NCI-H2171 (cell line): Measurements from ENCODE around the gene CTSV.
"Not testable (repeated sequence)": the region's sequence is repeated elsewhere in the genome, so short reads cannot be mapped to it uniquely, and the experiment has no call there.

ENCODE experiments used
- DNase-seq: peaks from one replicate; lab custom pipeline; 2025; lab: John Stamatoyannopoulos, UW

CTSV gene

DNA sequence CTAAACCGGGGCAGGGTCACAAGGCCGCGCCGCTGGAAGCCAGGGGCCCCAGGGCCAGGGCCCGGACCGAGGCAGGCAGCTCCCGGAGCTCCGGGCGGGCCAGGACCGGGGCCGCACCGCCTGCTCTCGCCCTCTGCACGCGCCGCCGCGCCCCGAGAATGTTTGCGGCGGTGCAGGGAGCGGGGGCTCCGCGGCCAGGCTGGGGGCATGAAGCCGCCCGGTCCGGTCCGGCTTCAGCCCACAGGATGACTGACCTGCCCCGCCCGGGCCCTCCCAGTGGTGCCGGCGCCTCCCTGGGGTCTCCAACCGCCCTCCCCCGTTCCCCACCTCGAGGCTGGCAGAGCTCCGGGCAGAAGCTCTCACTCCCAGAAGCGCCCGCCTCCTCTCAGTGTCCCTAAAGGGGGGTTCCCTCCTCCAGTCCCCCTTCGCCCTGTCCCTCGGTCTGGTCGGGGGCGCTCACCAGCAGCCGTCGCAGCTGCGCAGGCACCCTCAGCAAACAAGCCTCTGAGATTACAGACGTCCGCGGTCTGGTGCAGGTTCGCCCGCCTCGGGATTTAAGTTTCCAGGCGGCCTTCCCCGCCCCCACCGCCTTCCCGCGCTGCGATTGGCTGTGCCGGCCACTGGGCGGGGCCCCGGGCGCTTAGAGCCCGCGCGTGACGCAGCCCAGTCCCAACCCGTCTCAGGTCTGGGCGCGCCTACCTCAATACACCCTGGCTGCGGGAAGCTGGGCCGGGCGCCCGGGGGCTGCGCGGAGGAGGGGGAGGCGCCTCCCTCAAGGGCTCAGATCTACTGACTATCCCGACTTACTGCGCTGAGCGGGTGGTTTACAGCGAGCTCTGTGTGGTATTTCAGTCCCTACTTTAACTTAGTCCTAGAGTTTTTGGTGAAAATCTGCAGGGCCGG lies at the start of gene CTSV:
TSS of gene CTSV (minus strand) at position 532 of the 903 bp plus-strand sequence. CDS start 1,099 bp downstream, outside the sequence.
- DNase-seq, result peak; percentile 93

DNA sequence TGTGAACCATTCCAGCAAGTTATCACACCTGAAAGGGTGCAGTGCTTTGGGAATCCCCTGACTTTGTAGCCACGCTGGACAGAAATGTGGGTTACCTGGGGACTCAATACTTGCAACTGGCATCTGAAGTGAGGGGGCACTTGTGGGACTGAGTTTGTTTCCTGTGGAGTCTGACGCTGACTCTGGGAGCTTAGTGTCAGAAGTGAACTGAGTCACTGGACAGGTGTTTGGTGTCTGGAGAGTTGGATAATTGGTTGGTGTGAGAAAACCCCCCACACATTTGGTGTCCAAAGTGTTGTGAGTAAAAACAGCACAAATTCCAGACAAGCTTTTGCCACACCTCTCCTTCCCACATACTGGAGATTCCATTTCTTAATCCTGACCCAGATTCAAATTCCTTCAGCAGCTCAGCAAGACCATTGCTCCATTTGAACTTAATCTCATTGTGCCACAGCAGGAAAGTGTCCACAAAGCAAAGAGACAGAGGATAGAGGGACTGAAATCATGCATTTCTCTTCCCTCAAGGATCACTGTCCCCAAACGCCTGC lies 48.8 kb upstream of the CTSV start:
- not testable (repeated sequence) for DNase-seq

DNA sequence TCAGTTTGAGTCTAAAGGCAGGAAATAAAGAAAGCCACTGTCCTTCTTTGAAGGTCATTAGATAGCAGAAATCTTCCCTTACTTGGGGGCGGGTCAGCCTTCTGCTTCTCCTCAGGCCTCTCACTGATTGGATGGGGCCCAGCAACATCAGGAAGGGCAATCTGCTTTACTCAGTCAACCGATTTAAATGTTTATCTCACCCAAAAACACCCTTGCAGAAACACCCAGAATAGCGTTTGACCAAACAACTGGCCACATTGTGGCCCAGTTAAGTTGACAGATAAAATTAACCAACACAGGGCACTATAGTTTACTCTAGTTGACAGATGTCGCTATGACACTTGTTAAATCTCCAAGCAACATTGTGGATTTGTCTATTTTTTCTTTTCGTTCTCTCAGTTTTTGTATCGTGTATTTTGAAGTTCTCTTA lies 45.6 kb upstream of the CTSV start:
- DNase-seq, result not testable (repeated sequence)

DNA sequence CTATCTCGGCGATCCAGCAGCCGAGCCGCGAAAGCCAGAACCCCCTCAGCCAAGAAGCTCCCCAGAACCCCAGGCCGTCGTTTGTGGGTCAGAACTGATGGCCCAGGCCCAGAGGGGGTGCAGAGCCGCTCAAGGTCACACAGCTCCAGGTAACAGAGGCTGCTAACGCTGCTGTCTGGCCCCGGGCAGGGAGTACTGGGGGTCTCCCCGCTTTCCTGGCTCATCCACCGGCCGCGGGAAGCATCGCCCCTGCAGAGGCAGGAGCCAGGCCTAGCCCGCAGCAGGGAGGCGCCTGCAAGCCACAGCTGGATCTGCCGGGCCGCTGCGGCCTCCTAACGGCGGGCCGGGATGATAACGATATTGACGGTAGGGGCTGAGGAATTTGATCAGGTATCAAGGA lies 39.4 kb upstream of the CTSV start:
- no peak for DNase-seq

DNA sequence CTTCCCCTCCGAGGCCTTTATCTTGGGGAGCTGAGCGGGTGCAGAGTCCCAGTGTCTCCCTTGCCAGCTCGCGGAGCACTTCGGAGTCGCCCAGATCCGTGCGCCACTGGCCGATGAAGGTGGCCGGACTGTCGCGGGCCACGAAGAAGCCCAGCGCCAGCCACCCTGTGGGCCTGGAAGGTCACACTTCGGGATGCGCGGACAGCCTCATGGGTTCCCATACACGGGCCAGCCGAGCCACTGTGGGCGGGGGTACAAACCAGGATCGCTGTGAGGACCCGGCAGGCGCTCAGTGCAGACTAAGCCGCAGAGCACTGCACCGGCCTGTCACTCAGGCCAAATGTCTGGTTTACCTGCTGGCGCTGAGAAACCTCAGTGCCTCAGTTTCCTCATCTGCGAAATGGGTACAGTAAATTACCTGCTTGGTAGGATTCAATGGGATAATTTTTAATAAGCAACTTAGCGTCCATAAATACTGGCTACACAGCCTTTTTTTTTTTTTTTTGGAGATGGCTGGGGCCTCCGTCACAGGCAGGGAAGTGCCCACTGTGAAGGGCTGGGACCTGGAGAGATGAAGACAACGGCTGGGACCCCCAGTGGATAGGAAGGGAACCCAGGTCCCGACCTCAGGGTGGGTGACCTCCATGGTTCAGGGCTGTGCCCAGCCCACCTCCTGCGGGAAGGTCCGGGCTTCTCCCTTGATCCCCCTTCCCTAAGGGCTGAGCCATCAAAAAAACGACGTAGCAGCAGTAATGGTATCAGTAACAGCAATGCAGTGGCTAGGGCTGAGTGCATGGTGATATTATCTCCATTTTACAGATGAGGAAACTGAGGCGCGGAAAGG lies 38.7 kb upstream of the CTSV start:
- DNase-seq, result no peak

DNA sequence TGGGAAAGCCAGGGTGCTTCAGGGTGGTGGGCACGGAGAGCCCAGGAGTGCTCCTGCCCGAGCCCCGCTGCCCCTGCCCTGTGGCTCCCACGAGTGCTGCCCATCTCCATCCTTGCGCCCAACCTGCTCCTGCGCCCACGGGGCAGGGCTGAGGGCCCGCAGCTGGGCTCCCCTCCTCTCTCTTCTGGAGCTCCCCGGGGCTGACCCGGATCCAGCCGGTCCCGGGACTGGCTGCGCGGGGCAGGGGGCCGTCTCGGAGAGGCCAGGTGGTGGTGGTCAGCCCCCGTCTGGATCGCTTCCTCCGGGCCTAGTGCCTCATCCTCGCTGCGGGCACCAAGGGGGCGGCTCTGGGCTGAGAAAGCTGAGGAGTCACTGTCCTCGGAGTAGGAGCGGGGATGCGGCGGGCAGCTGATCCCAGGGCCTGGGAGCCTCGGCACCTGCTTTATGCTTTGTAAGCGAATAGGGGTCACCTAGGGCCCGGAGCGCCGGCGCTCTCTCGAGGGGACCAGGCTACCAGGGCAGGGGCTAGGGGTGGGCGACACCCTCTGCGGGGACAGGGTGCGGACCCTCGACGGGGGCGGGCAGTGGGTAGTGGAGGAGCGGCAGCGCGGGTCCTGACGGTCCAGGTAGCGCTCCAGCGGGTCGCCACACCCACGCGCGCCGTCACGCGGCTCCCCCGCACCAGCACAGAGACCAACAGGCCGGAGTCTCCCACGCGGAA lies 37.9 kb upstream of the CTSV start:
- DNase-seq, result not testable (repeated sequence)

DNA sequence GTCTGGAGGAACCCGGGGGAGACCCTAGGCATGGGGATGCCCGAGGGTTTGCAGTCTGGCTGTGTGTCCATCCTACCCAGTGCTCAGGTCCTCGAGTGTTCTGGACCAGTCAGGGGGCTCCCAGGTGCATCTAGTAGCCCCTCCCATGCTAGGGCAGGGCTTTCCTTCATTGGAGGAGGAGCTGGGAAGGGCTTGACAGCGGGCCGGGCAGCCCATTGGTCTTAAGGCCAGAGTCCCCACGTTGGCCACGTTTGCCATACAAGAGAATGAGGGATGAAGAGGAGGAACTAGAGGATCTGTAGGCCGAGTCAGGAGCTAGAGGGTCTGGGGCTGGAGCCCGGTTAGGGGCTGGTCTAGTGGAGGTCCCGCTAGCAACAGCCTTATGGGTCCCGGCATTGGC lies 37.3 kb upstream of the CTSV start:
- DNase-seq, result no peak

DNA sequence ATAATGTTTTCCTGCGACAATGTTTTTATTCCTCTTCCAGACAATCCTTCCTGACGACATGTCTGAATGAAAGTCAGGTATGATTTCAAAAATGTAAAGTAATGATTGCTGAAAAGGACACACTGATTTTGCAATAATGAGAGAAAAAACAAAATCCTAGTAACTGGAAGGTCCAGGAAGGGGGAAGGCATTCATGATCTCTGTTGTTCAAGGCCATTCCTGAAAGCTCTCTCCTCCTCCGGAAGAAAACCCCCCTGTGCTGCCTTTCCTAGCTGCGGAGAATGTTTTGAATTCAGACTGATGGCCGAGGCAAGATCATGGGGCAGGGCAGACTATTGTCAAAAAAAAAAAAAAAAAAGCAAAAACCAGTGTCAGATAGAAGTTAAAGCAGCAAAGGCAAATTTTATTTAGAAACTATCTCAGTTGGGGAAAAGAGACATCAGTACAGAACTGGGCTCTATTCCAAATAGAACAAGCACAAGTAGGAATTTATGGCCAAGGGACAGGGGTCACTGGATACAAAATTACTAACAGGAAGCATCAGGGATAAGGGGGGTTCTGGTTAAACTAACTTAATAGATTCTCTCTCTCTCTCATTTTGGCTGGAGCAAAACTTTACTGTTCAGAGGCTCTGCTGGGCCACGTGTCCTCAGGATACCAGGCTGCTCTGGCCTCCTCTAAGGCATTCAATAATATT lies 36.5 kb upstream of the CTSV start:
- DNase-seq, result no peak

DNA sequence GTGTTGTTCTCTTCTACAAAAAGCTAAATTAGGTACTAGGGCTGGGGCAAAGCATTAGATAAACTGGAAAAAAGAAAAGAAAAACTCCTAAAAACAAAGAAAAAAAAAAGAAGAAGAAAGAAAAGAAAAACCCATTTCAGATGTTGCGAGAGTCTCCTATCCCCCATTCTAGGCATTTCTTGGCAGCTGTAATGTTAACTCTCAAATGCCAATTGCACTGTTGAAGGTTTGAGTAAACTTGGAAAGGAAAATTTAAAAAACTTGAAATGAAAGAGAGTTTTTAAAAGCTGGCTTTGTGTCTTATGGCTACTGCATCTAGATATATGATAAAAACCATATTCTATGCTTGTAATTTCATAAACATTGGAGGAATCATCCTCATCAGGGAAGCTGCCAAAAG lies 34.6 kb upstream of the CTSV start:
- no peak for DNase-seq

DNA sequence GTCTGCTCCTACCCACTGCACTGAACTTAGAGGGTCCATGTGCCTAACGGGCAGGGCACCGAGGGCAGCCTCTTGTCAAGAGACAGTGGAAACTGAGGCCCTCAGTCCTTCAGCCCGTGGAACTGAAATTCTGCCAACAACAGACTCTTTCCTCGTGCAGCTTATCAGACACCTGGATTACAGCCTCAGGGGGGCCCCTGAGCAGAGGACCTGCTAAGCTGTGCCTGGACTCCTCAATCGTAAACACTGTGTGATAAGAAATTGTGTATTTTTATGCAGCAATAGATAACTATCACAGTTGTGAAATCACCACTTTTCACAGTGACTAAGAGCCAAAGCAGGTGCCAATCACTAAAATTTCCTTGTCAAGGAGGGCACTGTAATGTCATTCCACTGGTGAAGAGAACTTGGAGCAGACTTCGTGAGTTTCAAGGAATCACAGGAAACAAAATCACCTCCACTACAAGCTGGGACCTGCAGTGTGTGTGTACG lies 33.4 kb upstream of the CTSV start:
- DNase-seq, result no peak

DNA sequence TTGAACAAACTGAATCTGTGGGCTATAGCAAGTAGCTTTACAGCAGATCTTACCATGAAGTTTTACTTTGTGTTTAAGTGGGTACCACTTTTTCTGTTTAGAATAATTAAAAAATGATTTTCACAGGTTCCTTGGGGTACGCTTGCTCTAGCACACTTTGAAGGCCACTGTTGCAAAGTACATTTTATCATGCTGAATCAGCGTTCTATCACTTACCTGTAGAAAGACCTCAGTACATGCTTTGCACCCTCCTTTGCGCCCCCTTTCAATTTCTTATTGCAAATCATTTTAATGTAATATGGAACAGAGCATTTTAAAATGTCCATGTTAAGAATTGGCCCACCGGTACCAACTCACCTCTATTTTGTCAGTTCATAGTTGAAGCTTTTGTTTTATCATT lies 31.4 kb upstream of the CTSV start:
- not testable (repeated sequence) for DNase-seq

DNA sequence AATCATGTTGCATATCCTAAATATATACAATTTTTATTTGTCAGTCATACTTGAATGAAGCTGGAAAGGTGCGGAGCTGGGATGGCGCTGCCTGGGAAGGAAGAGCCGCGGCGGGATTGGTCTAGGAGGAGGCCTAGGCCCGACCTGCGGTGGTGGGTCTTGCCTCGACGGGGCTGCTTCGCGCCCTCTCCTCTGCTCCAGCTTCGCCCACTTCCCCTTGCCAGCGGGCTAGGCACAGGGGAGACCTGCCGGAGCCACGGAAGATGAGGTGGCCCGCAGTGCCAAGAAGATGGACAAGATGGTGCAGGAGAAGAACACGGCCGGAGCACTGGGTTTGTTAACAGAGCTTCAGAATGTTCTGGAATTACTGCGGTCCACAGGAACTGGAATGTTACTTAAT lies 28.5 kb upstream of the CTSV start:
- DNase-seq, result no peak

DNA sequence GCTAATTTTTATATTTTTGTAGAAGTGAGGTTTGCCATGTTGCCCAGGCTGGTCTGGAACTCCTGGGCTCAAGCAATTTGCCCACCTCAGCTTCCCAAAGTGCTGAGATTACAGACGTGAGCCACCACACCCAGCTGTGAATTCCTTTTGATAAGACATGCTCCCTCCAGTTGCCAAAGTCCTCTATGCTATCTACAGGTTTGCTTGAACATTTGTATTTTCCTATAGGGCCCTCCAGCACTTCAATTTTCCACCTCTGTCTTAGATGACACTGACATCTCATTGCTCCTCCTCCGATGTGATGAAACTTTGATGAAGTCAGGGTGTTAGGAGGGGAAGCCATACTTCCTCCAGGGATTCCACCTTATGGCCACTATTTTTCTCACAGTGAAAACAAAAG lies 25.2 kb upstream of the CTSV start:
- DNase-seq, result no peak

DNA sequence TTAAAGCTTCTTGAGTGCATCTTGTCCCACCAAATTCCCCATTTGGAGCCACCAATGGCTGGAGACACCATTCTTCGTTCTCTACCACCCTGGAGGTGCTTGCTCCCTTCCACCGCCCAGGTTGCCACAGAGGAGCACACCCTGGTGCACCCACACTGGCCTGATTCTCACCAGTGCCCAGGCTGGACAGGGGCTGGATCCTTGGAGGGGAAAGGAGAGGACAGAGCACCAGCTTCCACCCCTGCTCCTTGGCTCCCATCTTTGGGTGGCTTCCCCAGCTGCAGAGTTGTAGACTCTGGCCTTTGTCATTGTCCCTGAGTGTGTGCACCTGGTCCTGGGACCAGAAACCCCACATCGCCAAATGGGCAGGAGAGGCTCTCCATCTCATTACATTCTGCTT lies 21.9 kb upstream of the CTSV start:
- no peak for DNase-seq

DNA sequence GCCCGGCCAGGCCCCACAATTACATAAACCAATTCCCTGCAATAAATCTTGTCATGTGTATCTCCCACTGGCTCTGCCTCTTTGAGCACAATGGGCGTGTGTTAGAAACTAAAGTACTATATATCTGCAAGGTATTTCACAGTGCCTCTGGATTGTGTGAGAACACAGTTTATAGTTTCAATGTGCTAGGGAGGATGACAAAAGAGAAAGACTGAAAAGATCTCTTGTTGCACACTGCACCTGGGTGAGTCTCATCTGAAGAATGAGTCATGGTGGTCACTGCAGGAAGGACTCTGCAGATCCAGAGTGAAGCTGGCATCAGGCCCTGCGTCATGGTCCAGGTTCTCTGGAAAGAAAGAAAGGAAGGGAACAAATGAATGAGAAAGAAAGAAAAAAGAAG lies 20.7 kb upstream of the CTSV start:
- DNase-seq, result no peak

DNA sequence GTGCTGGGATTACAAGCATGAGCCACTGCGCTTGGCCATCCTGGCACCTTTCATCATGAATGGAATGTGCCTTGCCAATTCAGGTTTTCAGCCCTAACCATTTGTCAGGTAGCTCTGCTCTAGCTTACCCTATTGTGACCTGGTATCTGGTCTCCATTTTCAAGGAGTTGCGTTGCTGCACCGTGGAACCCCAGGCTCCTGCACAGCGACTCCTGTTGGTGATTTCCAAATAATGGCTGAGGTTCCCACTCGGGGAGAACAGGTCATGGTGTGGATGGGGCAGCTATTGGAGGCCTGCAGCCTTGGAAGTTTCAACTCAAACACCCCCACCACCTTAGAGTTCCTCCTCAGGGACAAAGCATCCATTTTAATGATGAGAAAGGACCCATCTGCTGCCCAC lies 18.7 kb upstream of the CTSV start:
- DNase-seq, result no peak

DNA sequence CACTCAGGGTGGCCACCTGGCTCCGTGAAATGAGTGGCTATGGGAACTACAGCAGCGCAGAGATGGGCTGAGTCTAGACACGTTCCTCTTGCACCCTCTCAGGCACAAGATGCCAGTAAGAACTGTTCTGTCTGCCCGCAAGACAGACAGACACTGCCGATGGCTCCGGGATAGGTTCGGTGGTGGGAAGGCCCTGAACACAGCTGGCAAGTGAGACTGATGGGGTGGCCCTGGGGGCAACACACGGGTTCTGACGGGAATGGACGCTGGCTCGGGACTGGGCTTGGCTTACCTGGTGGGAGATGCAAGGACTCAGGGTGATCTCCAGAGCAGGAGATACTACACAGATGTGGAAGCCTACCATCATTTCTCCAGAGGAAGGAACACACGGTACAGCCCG lies 16.9 kb upstream of the CTSV start:
- DNase-seq, result not testable (repeated sequence)

DNA sequence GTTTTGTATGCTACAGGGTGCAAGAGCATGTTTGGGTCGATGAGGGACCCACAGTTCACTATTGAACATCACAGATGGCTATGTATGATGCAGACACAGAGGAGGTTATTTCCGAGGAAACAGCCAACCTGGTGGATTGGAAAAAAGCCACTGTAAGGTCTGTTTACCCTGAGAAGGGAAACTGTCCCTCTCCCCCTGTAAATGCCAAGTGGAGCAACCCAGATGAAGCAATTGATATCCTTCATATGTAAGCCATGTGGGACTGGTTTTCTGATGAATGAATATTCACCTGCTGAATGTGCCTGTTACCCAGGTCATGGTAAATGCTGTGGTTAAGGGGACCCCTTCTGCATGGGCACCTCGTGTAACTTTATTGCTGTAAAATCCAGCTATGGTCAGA lies 14.8 kb upstream of the CTSV start:
- DNase-seq, result no peak

DNA sequence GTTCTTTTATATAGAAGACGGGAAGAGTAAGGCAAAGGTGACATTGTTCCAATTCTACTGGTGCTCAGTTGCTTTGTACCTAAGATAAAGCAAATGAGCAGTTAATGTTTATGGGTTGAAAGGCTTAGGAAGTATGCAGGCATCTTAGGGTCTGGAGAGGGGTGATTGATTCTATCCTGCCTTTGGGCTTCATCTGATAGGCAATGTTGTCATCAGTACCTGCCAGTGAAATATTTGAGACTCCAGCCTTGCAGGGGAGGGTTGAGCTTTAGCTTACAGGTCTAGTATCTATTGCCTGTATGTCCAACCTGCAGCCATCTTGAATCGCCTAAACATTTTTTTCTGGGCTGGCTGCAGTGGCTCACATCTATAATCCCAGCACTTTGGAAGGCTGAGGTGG lies 13.8 kb upstream of the CTSV start:
- no peak for DNase-seq

DNA sequence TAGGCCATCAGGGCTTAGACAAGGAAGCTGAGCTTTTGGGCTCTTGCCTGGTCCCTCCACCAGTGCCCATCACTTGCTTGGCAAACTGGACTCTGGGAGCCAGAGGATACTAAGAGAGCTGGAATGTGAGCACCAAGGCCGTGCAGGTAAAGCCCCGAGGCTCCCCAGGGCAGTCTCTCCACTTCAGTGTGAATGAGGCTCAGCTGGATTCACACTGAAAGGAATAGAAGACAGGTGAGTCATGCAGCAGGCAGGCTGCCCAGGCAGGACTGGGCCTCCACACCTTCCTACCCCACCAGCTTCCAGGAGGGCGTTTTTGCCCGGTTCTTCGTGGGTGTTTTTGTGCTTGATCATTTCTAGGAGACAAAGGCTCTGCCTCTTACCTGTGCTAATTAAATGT lies 7.3 kb upstream of the CTSV start:
- no peak for DNase-seq

DNA sequence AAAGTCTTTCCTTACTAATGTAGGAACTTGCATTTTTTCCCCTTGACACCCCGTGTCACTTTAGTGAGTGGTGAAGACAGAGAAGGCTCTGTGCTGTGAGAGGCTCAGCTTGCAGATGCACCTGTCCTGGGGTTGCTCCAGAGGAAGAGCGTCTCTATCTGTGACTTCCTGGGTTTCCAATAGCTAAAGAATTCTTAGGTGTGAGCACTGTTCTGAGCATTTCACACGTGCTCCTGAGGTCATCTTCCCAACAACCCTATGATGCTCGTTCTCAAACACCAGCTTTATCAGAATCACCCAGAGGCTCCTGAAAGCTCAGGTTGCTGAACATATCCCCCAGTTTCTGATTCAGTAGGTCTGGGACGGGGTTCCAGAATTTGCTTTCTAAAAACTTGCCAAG lies 6.4 kb upstream of the CTSV start:
- no peak for DNase-seq
